SK-N-SH (cell line): ENCODE data around the gene SLC2A10. TPM values are rescaled to one million over a fixed set of nuclear protein-coding genes. Genes with fewer than 3 reads are reported as not detected.
A peak's percentile ranks its signal among the peaks of the same experiment; 100 is the strongest.

ENCODE experiments used
- CTCF ChIA-PET: fragments of 300-600, 350-600 bp; formaldehyde crosslinking; extraction: SDS; loops from one replicate; lab custom pipeline; 2021; lab: Yijun Ruan, JAX
- POLR2A ChIA-PET: fragments of 350-600 bp; sonication (Branson Sonifier 250); formaldehyde crosslinking; extraction: SDS; loops from one replicate; lab custom pipeline; 2020; ENCODE audit warnings: antibody characterized with exemption, inconsistent platforms; lab: Yijun Ruan, JAX
- DNase-seq: peaks from one replicate; pipeline ENCODE4 v3.0.0; 2012
- H2AFZ ChIP-seq: fragments of 200-600 bp; sonication (generic); 2 replicates; pipeline ENCODE4 v1.8.1; 2016; ENCODE audit warnings: antibody characterized with exemption, mild to moderate bottlenecking, low read depth
- H3F3A ChIP-seq: fragments of 200-600 bp; sonication (generic); replicated peaks from 2 replicates; pipeline ENCODE3; 2016; ENCODE audit warnings: antibody characterized with exemption, mild to moderate bottlenecking; ENCODE audit not compliant: insufficient read depth
- H3K27ac ChIP-seq, 2 experiments: fragments of 200-500 bp in 1 of 2; fragments of 200-600 bp in 1 of 2; sonication (Bioruptor generic) in 1 of 2; sonication (generic), shearing (Covaris generic) in 1 of 2; 2 replicates each; pipeline versions ENCODE4 v1.5.1 to v1.6.1; 2014 to 2016; ENCODE audit warnings: low read depth in 2 of 2, inconsistent platforms in 1 of 2, low read length in 1 of 2, mild to moderate bottlenecking in 1 of 2, mixed read lengths in 1 of 2
- H3K27me3 ChIP-seq: fragments of 200-600 bp; sonication (generic), shearing (Covaris generic); 2 replicates; pipeline ENCODE4 v1.6.1; 2016; ENCODE audit warnings: mixed run types; ENCODE audit not compliant: insufficient read depth
- H3K36me3 ChIP-seq, 2 experiments: fragments of 200-500 bp in 1 of 2; fragments of 200-600 bp in 1 of 2; sonication (Bioruptor generic) in 1 of 2; sonication (generic) in 1 of 2; replicated peaks in 1 of 2; 2 replicates each; pipeline versions ENCODE3 to v1.5.1; 2014 to 2016; ENCODE audit warnings: low read length in 1 of 2, mild to moderate bottlenecking in 1 of 2; ENCODE audit not compliant: insufficient read depth in 2 of 2, control insufficient read depth in 1 of 2
- H3K4me1 ChIP-seq, 2 experiments: fragments of 200-500 bp in 1 of 2; fragments of 200-600 bp in 1 of 2; sonication (Bioruptor generic) in 1 of 2; sonication (generic), shearing (Covaris generic) in 1 of 2; 2 replicates each; pipeline versions ENCODE4 v1.5.1 to v1.6.1; 2014 to 2016; ENCODE audit warnings: low read depth in 1 of 2, low read length in 1 of 2, mixed run types in 1 of 2; ENCODE audit not compliant: insufficient read depth in 2 of 2, control insufficient read depth in 1 of 2
- H3K4me2 ChIP-seq: fragments of 200-600 bp; sonication (generic), shearing (Covaris generic); 2 replicates; pipeline ENCODE4 v1.6.1; 2017; ENCODE audit warnings: mixed run types
- H3K4me3 ChIP-seq, 2 experiments: fragments of 200-500 bp in 1 of 2; fragments of 200-600 bp in 1 of 2; sonication (Bioruptor generic) in 1 of 2; sonication (generic), shearing (Covaris generic) in 1 of 2; 2 replicates each; pipeline versions ENCODE4 v1.5.1 to v1.8.1; 2014 to 2016; ENCODE audit warnings: low read depth in 2 of 2, inconsistent platforms in 1 of 2, low read length in 1 of 2, mild to moderate bottlenecking in 1 of 2, mixed read lengths in 1 of 2, moderate library complexity in 1 of 2
- H3K79me2 ChIP-seq: fragments of 200-600 bp; sonication (generic); 2 replicates; pipeline ENCODE4 v1.8.1; 2017; ENCODE audit warnings: mild to moderate bottlenecking; ENCODE audit not compliant: insufficient read depth
- H3K9ac ChIP-seq: fragments of 200-600 bp; sonication (generic); 2 replicates; pipeline ENCODE4 v1.6.1; 2017; ENCODE audit warnings: mixed run types
- H3K9me2 ChIP-seq: fragments of 200-600 bp; sonication (generic); 2 replicates; pipeline ENCODE4 v1.6.1; 2017; ENCODE audit warnings: mixed run types
- H3K9me3 ChIP-seq: fragments of 200-600 bp; sonication (generic); 2 replicates; pipeline ENCODE4 v1.6.1; 2017; ENCODE audit warnings: mixed run types, mild to moderate bottlenecking, moderate library complexity
- H4K20me1 ChIP-seq: fragments of 200-600 bp; sonication (generic); 2 replicates; pipeline ENCODE4 v1.6.1; 2017; ENCODE audit warnings: mild to moderate bottlenecking, mixed run types; ENCODE audit not compliant: insufficient read depth
- EZH2phosphoT487 ChIP-seq: fragments of 200-600 bp; sonication (generic); IDR thresholded peaks from 2 replicates; pipeline ENCODE4 v1.6.1; 2017; ENCODE audit warnings: low read depth, mixed run types, mild to moderate bottlenecking, antibody characterized with exemption, moderate library complexity, borderline replicate concordance
- FOSL2 ChIP-seq: IDR thresholded peaks from 2 replicates; pipeline ENCODE4 v1.4.0; 2012; ENCODE audit warnings: low read depth, mild to moderate bottlenecking, moderate library complexity, borderline replicate concordance
- MEF2A ChIP-seq: IDR thresholded peaks from 2 replicates; pipeline ENCODE4 v1.4.0; 2012; ENCODE audit warnings: low read depth, borderline replicate concordance
- MXI1 ChIP-seq: IDR thresholded peaks from 2 replicates; pipeline ENCODE4 v1.6.1; 2012; ENCODE audit warnings: mild to moderate bottlenecking, low read depth, low read length, improper control_type of control experiment
- NFIC ChIP-seq: IDR thresholded peaks from 2 replicates; pipeline ENCODE4 v1.4.0; 2012; ENCODE audit warnings: borderline replicate concordance
- RFX5 ChIP-seq: IDR thresholded peaks from 2 replicates; pipeline ENCODE4 v1.6.1; 2012; ENCODE audit warnings: mild to moderate bottlenecking, improper control_type of control experiment, low read length
- SIN3A ChIP-seq: IDR thresholded peaks from 2 replicates; pipeline ENCODE4 v1.6.1; 2012; ENCODE audit warnings: low read depth, mild to moderate bottlenecking, low read length, moderate library complexity, borderline replicate concordance
- SMC3 ChIP-seq: IDR thresholded peaks from 2 replicates; pipeline ENCODE4 v1.6.1; 2012; ENCODE audit warnings: low read depth, low read length, improper control_type of control experiment
- TAF1 ChIP-seq: IDR thresholded peaks from 2 replicates; pipeline ENCODE4 v1.6.1; 2012; ENCODE audit warnings: low read depth, mild to moderate bottlenecking, low read length, moderate library complexity, borderline replicate concordance
- YY1 ChIP-seq: IDR thresholded peaks from 2 replicates; pipeline ENCODE4 v1.4.0; 2012; ENCODE audit warnings: low read depth, mild to moderate bottlenecking
- WGBS: methylation state at CpG from one replicate; pipeline ENCODE4 v1.1.6; 2017; ENCODE audit warnings: low lambda C conversion rate; 5-methylcytosine and 5-hydroxymethylcytosine counted together
- polyA plus RNA-seq, 3 experiments: library from polyadenylated mRNA; depleted of rRNA; stranded (reverse); fragments of >200 nt; gene quantifications; 2 replicates each; pipeline ENCODE4 v1.2.3, GENCODE V29; 2012
- TF ChIP-seq, protein P1 (sequence below): IDR thresholded peaks from 2 replicates; pipeline ENCODE4 v1.4.0; 2012; ENCODE audit warnings: low read depth
- TF ChIP-seq, protein P2 (sequence below): IDR thresholded peaks from 2 replicates; pipeline ENCODE4 v1.4.0; 2012; ENCODE audit warnings: low read depth, borderline replicate concordance
- TF ChIP-seq, protein P3 (sequence below): IDR thresholded peaks from 2 replicates; pipeline ENCODE4 v1.4.0; 2012; ENCODE audit warnings: low read depth, borderline replicate concordance
- TF ChIP-seq, protein P4 (sequence below): IDR thresholded peaks from 2 replicates; pipeline ENCODE4 v1.6.1; 2012; ENCODE audit warnings: mild to moderate bottlenecking, low read depth, low read length, moderate library complexity
- TF ChIP-seq, protein P5 (sequence below): fragments of 200-600 bp; sonication (generic); IDR thresholded peaks from 2 replicates; pipeline ENCODE4 v1.6.1; 2017; ENCODE audit warnings: antibody characterized with exemption, mild to moderate bottlenecking, moderate library complexity

Gene SLC2A10
- polyA plus RNA-seq (2012; rRNA removed) = 12.6 and 14.1 TPM in 2 replicates
- polyA plus RNA-seq (2012; cell fraction: cytosol; rRNA removed) = 8.9 and 10.7 TPM in 2 replicates
- polyA plus RNA-seq (2012; cell fraction: nucleus; rRNA removed) = 13.8 and 17.0 TPM in 2 replicates

DNA sequence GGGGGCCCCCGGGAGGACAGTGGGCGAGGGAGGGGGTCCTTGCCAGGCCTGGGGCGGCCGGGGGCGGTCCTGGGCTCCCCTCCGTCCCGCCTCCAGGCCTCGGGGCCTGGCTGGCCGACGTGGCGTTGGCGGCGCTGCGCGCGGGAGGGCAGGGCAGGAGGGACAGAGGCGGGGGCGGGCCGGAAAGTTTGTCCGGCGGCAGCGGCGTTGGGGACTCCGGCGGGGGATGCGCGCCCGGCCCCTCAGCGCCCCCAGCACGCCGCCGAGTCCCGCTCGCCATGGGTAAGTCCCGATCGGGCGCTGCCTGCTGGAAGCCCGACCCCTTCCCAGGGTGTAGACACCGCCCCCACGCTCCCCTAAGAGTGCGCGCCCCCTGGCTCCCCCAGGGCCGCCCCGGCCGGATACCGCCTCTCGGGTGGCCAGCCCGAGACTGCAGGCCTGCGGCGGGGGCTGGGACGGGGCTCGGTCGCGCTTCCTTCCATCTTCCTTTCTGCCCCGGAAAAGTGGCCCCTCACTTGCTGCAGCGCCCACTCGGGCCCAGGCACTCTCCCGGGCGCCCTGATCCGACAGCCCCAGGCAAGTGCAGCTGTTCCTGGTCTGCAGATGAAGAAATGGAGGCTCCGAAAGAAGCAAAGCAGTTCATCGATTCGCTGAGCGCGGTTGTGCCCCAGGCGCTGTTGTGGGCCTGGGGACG, at the start of gene SLC2A10:
Gene SLC2A10 (plus strand): TSS at position 191 of the 694 bp plus-strand sequence. CDS start 88 bp downstream, at position 279.
- CTCF ChIA-PET = interaction anchor here (0.8 to 1.9 kb wide), 6 partner anchors 11 to 148 kb away, joined by 3 to 5 read pairs (median 4); no protein-coding TSS in a partner anchor
- H3K4me3 ChIP-seq = peak within 1 kb of the TSS; percentile 73 to 80
- no peaks in the 10 kb centered on the region for H3K27me3 ChIP-seq
- peak within 1 kb of the TSS; percentile 86 for H3K4me2 ChIP-seq
- no peaks in the 10 kb centered on the region for H3K36me3 ChIP-seq
- H3K9me3 ChIP-seq = peaks cover 5% of the 10 kb centered on the region; the same call in 1 of the 2 replicates
- peaks cover 16% of the 10 kb centered on the region; the same call in 1 of the 2 replicates for H3K79me2 ChIP-seq
- WGBS = 27% methylated on average over 21 of the region's 67 CpGs
- no peaks in the 10 kb centered on the region for H4K20me1 ChIP-seq
- DNase-seq = peak; percentile 87
- H3K27ac ChIP-seq = peak within 1 kb of the TSS; percentile 51 to 56; a peak in 3 of 4 replicates
- POLR2A ChIA-PET = no interaction called here
- no peaks in the 10 kb centered on the region for H3F3A ChIP-seq
- H3K4me1 ChIP-seq = peaks cover 0 to 10% of the 10 kb centered on the region in 2 experiments; a peak in 1 of 4 replicates
- H3K9ac ChIP-seq = peak within 1 kb of the TSS; percentile 86
- H3K9me2 ChIP-seq = no peaks in the 10 kb centered on the region
- TF ChIP-seq, protein P1, sequence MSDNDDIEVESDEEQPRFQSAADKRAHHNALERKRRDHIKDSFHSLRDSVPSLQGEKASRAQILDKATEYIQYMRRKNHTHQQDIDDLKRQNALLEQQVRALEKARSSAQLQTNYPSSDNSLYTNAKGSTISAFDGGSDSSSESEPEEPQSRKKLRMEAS = 0 out of 2 replicates have a peak, but pooled peaks have one; percentile 16
- TF ChIP-seq, protein P2, sequence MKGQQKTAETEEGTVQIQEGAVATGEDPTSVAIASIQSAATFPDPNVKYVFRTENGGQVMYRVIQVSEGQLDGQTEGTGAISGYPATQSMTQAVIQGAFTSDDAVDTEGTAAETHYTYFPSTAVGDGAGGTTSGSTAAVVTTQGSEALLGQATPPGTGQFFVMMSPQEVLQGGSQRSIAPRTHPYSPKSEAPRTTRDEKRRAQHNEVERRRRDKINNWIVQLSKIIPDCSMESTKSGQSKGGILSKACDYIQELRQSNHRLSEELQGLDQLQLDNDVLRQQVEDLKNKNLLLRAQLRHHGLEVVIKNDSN = no peak
- TF ChIP-seq SIN3A = no peak
- TF ChIP-seq, all 33 proteins: peak for 1
- H2AFZ ChIP-seq = peak within 1 kb of the TSS; percentile 90

DNA sequence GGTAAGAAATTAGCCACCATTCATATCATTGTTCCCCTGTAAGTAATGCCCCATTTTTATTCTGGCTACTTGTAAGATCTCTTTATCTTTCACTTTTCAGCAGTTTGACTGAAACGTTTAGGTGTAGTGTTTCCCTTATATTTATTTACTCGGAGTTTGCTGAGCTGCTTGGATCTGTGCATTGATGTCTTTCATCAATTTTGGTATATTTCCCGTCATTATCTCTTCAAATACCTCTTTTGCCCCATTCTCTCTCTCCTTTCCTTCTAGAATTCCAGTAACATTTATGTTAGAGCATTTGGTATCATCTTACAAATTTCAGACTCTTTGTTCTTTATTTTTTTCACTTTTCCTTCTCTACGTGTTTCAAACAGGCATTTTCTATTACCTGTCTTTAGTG, 49.0 kb upstream of the SLC2A10 start:
- no peak for DNase-seq
- no peaks in the 10 kb centered on the region for H3K9me2 ChIP-seq
- H3K9me3 ChIP-seq = no peaks in the 10 kb centered on the region
- no peaks in the 10 kb centered on the region for H3K4me1 ChIP-seq
- no peak overlapping the region for H2AFZ ChIP-seq
- no peak overlapping the region for H3K4me2 ChIP-seq
- no peak overlapping the region for H3K9ac ChIP-seq
- no peaks in the 10 kb centered on the region for H3K36me3 ChIP-seq
- H3F3A ChIP-seq = no peaks in the 10 kb centered on the region
- H3K27ac ChIP-seq = no peak overlapping the region
- POLR2A ChIA-PET = no interaction called here
- CTCF ChIA-PET = no interaction called here
- no peaks in the 10 kb centered on the region for H3K79me2 ChIP-seq
- H3K27me3 ChIP-seq = no peaks in the 10 kb centered on the region
- no peaks in the 10 kb centered on the region for H4K20me1 ChIP-seq
- WGBS = 36% methylated on average over 4 of the region's 4 CpGs
- H3K4me3 ChIP-seq = no peak overlapping the region
- TF ChIP-seq MEF2A = no peak
- no peak for TF ChIP-seq MXI1
- TF ChIP-seq, protein P3, sequence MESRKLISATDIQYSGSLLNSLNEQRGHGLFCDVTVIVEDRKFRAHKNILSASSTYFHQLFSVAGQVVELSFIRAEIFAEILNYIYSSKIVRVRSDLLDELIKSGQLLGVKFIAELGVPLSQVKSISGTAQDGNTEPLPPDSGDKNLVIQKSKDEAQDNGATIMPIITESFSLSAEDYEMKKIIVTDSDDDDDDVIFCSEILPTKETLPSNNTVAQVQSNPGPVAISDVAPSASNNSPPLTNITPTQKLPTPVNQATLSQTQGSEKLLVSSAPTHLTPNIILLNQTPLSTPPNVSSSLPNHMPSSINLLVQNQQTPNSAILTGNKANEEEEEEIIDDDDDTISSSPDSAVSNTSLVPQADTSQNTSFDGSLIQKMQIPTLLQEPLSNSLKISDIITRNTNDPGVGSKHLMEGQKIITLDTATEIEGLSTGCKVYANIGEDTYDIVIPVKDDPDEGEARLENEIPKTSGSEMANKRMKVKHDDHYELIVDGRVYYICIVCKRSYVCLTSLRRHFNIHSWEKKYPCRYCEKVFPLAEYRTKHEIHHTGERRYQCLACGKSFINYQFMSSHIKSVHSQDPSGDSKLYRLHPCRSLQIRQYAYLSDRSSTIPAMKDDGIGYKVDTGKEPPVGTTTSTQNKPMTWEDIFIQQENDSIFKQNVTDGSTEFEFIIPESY = no peak
- no peak for TF ChIP-seq RFX5
- TF ChIP-seq, protein P4, sequence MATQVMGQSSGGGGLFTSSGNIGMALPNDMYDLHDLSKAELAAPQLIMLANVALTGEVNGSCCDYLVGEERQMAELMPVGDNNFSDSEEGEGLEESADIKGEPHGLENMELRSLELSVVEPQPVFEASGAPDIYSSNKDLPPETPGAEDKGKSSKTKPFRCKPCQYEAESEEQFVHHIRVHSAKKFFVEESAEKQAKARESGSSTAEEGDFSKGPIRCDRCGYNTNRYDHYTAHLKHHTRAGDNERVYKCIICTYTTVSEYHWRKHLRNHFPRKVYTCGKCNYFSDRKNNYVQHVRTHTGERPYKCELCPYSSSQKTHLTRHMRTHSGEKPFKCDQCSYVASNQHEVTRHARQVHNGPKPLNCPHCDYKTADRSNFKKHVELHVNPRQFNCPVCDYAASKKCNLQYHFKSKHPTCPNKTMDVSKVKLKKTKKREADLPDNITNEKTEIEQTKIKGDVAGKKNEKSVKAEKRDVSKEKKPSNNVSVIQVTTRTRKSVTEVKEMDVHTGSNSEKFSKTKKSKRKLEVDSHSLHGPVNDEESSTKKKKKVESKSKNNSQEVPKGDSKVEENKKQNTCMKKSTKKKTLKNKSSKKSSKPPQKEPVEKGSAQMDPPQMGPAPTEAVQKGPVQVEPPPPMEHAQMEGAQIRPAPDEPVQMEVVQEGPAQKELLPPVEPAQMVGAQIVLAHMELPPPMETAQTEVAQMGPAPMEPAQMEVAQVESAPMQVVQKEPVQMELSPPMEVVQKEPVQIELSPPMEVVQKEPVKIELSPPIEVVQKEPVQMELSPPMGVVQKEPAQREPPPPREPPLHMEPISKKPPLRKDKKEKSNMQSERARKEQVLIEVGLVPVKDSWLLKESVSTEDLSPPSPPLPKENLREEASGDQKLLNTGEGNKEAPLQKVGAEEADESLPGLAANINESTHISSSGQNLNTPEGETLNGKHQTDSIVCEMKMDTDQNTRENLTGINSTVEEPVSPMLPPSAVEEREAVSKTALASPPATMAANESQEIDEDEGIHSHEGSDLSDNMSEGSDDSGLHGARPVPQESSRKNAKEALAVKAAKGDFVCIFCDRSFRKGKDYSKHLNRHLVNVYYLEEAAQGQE = no peak
- TF ChIP-seq, protein P5, sequence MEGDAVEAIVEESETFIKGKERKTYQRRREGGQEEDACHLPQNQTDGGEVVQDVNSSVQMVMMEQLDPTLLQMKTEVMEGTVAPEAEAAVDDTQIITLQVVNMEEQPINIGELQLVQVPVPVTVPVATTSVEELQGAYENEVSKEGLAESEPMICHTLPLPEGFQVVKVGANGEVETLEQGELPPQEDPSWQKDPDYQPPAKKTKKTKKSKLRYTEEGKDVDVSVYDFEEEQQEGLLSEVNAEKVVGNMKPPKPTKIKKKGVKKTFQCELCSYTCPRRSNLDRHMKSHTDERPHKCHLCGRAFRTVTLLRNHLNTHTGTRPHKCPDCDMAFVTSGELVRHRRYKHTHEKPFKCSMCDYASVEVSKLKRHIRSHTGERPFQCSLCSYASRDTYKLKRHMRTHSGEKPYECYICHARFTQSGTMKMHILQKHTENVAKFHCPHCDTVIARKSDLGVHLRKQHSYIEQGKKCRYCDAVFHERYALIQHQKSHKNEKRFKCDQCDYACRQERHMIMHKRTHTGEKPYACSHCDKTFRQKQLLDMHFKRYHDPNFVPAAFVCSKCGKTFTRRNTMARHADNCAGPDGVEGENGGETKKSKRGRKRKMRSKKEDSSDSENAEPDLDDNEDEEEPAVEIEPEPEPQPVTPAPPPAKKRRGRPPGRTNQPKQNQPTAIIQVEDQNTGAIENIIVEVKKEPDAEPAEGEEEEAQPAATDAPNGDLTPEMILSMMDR = no peak
- no peak for TF ChIP-seq SMC3
- TF ChIP-seq FOSL2 = no peak
- TF ChIP-seq TAF1 = no peak
- no peak for TF ChIP-seq YY1
- TF ChIP-seq NFIC = no peak
- no peak for TF ChIP-seq EZH2phosphoT487
